Measurements from ENCODE around the gene USP35. TPM values are rescaled to one million over a fixed set of nuclear protein-coding genes. Genes with fewer than 3 reads are reported as not detected.

Gene USP35
- polyA plus RNA-seq, 3 donors = 0.42 to 7.6 (median 0.63) TPM

GRCh38 chr11:78193806-78194205, 5.1 kb downstream of the USP35 start:
- no peak for DNase-seq

GRCh38 chr11:78194490-78194889, 5.8 kb downstream of the USP35 start:
- H3K36me3 ChIP-seq (replicated peaks in 1 of 2; ENCODE audit: control insufficient read depth in 1 of 2, insufficient read depth in 2 of 2, low read length in 2 of 2) = peaks cover 0 to 20% of the 10 kb centered on the region in 2 donors
- Mint-ChIP-seq H3K4me3 (no peak overlapping the region), H3K27me3 (ENCODE audit: low read depth in 3 of 3) (peaks cover 1 to 5% (median 3%) of the 10 kb centered on the region in 3 donors), H3K9me3 (peaks cover 0 to 4% (median 2%) of the 10 kb centered on the region in 7 donors), H3K4me1 (peaks cover 39% of the 10 kb centered on the region), H3K27ac (no peak overlapping the region), H3K36me3 (peaks cover 45% of the 10 kb centered on the region in 2 donors)
- H2AFZ ChIP-seq (ENCODE audit: insufficient read depth, low read depth, low read length, poor library complexity, severe bottlenecking) = no peak overlapping the region
- peaks cover 9% of the 10 kb centered on the region for H3K79me2 ChIP-seq (ENCODE audit: insufficient read depth, low read length)
- intact Hi-C loops (cut with micrococcal nuclease) = loop anchor here in 1 of 2 donors (5.0 kb wide), 1 partner anchor 57 kb away; the partner anchor contains the start of gene ALG8
- TF ChIP-seq CTCF (IDR thresholded peaks at IDR 0.05) = no peak
- H3K9me3 ChIP-seq (replicated peaks in 1 of 2; ENCODE audit: control insufficient read depth in 1 of 2, insufficient read depth in 1 of 2, low read length in 2 of 2) = no peaks in the 10 kb centered on the region
- DNase-seq = no peak
- peaks cover under 1% of the 10 kb centered on the region for H4K20me1 ChIP-seq (ENCODE audit: insufficient read depth, low read length)
- H3K4me2 ChIP-seq (replicated peaks; ENCODE audit: extremely low read depth, low read length, poor library complexity, severe bottlenecking) = no peak overlapping the region
- no peak overlapping the region for H3K27ac ChIP-seq (ENCODE audit: low read depth in 1 of 2, low read length in 2 of 2)
- peaks cover 26 to 37% of the 10 kb centered on the region in 2 donors for H3K4me1 ChIP-seq (ENCODE audit: control insufficient read depth in 1 of 2, insufficient read depth in 2 of 2, low read length in 2 of 2)
- no peak overlapping the region for H3K4me3 ChIP-seq (replicated peaks in 1 of 3; ENCODE audit: low read depth in 2 of 3, low read length in 3 of 3)
- peaks cover 0 to 4% of the 10 kb centered on the region in 2 donors for H3K27me3 ChIP-seq (ENCODE audit: control insufficient read depth in 2 of 2, insufficient read depth in 2 of 2, low read length in 2 of 2)
- H3K9ac ChIP-seq (ENCODE audit: insufficient read depth, low read length, poor library complexity, severe bottlenecking) = no peak overlapping the region
- 92% methylated on average over 2 of the region's 3 CpGs for WGBS (ENCODE audit: insufficient coverage)

More at GRCh38 chr11:78193806-78194205, 5.1 kb downstream of the USP35 start:
- Histone ChIP-seq H4K20me1 (ENCODE audit: insufficient read depth, low read length) (peaks cover 3% of the 10 kb centered on the region), H2AFZ (ENCODE audit: insufficient read depth, low read depth, low read length, poor library complexity, severe bottlenecking) (no peak overlapping the region), H3K4me1 (ENCODE audit: control insufficient read depth in 1 of 2, insufficient read depth in 2 of 2, low read length in 2 of 2) (peaks cover 32 to 44% of the 10 kb centered on the region in 2 donors), H3K4me2 (replicated peaks; ENCODE audit: extremely low read depth, low read length, poor library complexity, severe bottlenecking) (no peak overlapping the region), H3K79me2 (ENCODE audit: insufficient read depth, low read length) (peaks cover 16% of the 10 kb centered on the region), H3K9me3 (replicated peaks in 1 of 2; ENCODE audit: control insufficient read depth in 1 of 2, insufficient read depth in 1 of 2, low read length in 2 of 2) (no peaks in the 10 kb centered on the region), H3K9ac (ENCODE audit: insufficient read depth, low read length, poor library complexity, severe bottlenecking) (no peak overlapping the region), H3K27ac (ENCODE audit: low read depth in 1 of 2, low read length in 2 of 2) (peak overlapping the region in 1 of 2 donors; percentile 74), H3K36me3 (replicated peaks in 1 of 2; ENCODE audit: control insufficient read depth in 1 of 2, insufficient read depth in 2 of 2, low read length in 2 of 2) (peaks cover 0 to 13% of the 10 kb centered on the region in 2 donors), H3K27me3 (ENCODE audit: control insufficient read depth in 2 of 2, insufficient read depth in 2 of 2, low read length in 2 of 2) (peaks cover 0 to 4% of the 10 kb centered on the region in 2 donors), H3K4me3 (replicated peaks in 1 of 3; ENCODE audit: low read depth in 2 of 3, low read length in 3 of 3) (no peak overlapping the region)
- no peak overlapping the region for H3K4me3 Mint-ChIP-seq
- WGBS (ENCODE audit: insufficient coverage) = 94% methylated on average over 8 of the region's 8 CpGs
- peaks cover 44% of the 10 kb centered on the region for H3K4me1 Mint-ChIP-seq
- peaks cover 0 to 4% (median 2%) of the 10 kb centered on the region in 7 donors for H3K9me3 Mint-ChIP-seq
- H3K27ac Mint-ChIP-seq = peak overlapping the region in 3 of 7 donors; percentile 46 to 91 (median 65)
- intact Hi-C loops (cut with micrococcal nuclease) = loop anchor here in 1 of 2 donors (5.0 kb wide), 1 partner anchor 57 kb away; the partner anchor contains the start of gene ALG8
- peaks cover 1 to 5% (median 3%) of the 10 kb centered on the region in 3 donors for H3K27me3 Mint-ChIP-seq (ENCODE audit: low read depth in 3 of 3)
- peaks cover 41 to 42% of the 10 kb centered on the region in 2 donors for H3K36me3 Mint-ChIP-seq
- TF ChIP-seq CTCF (IDR thresholded peaks at IDR 0.05) = no peak
